GM21447 (cell line): Measurements from ENCODE around the gene CEMP1.
"Not testable (repeated sequence)": the region's sequence is repeated elsewhere in the genome, so short reads cannot be mapped to it uniquely, and the experiment has no call there.

ENCODE experiments used
- ATAC-seq: cut with Tn5 transposase; IDR thresholded peaks from one replicate; pipeline ENCODE4 v1.9.1; 2021; ENCODE audit not compliant: unreplicated experiment

The CEMP1 gene

DNA sequence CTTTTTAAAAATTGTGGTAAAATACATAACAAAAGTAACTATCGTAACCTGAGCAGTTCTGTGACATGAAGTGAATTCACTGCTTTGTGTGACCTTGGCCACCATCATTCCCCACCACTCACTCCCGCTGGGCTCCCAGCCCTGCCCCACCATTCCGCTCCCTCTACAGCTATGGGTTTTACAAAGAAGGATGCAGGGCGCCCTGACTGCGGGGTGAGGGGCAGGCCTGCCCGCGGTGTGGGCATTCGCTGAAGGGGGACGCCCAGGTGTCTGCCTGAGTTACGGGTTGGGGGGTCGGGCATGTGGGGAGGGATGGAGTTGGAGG lies at the start of gene CEMP1:
Gene CEMP1, minus strand, starts transcription at position 38 of the 325 bp plus-strand sequence. CDS start 335 bp downstream, outside the sequence.
- peak; percentile 2 for ATAC-seq

DNA sequence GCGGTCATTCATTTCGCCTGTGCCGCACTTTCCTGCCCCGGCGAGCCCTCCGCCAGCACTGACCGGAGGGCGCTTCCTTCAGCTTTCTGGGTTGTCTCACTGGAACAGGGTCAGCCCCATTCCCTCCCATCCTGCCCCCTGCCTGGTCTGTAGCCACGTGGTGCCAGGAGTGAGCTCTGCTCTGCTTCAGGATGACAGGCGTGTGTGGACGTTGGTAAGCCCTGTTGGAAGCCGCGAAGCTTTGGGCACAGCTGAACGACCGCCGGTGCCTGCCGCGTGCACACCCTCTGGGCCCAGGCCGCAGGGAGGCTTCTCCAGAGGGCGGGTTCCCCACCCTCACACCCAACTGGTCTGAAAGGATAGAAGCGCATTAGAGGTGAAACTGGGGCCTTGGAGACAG lies 49.6 kb upstream of the CEMP1 start:
- ATAC-seq = not testable (repeated sequence)

DNA sequence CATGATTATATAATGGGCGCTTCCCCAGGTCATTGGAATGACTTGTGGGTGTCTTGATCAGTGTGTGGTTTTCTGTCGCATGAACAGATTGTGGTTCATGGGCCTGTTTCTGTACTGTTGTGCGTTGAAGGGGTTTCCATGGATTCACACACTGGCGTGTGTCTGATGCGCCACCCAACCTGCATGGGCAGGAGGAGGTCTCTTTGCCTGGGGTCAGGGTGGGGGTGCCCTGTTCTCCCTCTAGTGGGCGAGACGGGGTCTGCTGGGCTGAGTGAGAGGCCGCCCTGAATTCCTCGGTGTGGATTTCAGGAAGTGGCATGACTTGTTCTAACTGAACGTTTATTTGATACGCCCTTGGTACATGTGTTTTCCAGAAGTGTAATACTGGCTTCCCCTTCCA lies 48.9 kb upstream of the CEMP1 start:
- not testable (repeated sequence) for ATAC-seq

GRCh38 chr16:2578905-2579304 lies 47.7 kb upstream of the CEMP1 start:
- not testable (repeated sequence) for ATAC-seq

- ATAC-seq = not testable (repeated sequence)
Observed at GRCh38 chr16:2577044-2577443, 45.8 kb upstream of the CEMP1 start.

DNA sequence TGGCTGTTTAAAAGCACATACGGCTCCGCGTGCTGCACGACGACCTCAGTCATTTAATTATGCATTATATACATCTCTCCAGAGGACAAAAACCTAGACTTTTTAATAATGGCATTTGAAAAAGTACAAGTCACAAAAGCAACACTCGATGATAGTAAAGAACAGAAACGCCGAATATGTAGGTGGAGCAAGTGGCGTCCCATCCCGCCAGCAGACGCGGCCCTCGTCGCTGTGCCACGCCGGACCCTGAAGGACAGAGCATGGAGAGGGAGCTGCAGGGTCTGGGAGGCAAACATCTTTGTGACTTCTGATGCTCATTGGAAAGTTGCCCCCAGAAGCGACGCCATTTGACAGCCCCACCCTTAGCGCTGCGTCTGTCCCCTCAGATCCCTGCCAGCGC lies 44.6 kb upstream of the CEMP1 start:
- not testable (repeated sequence) for ATAC-seq

- not testable (repeated sequence) for ATAC-seq
Observed at GRCh38 chr16:2572704-2573103, 41.5 kb upstream of the CEMP1 start.

GRCh38 chr16:2568573-2568972 lies 37.4 kb upstream of the CEMP1 start:
- ATAC-seq = not testable (repeated sequence)

GRCh38 chr16:2567506-2567905 lies 36.3 kb upstream of the CEMP1 start:
- not testable (repeated sequence) for ATAC-seq

DNA sequence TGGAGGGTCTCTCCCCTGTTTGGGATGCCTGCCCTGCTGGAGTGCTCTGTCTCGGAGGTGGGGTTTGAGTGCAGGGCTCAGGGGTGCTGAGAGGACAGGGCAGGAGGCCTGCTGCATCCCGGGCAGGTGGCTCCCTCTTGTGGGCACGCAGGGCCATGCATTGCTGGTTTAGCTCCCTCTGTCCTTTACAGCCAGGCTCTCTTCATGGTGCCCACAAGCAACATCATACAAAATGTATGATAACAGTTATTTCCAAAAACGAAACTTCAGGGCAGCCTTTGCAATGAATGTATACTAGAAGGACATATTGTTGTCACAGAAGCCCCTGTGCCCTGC lies 29.6 kb upstream of the CEMP1 start:
- peak; percentile 62 for ATAC-seq

GRCh38 chr16:2560131-2560797 lies 29.1 kb upstream of the CEMP1 start:
- ATAC-seq = peak; percentile 68

DNA sequence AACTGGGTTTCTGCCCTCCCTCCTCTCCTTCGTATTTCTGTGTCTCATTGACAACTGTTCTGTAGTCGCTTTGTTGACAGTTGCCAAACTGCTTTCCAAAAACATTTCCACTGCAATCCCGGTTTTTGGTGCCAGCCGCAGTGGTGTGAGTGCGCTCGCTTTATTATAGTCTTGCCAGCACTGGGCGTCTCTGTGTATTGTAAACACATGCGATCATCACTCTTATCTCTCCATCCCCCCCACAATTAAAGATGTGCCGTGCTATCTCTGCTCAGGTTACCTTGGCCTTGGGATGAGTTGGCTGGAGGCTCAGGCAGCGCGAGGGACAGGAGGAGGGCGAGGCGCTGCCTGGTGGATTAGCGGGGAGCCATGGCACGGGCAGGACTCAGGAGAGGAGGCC lies 25.9 kb upstream of the CEMP1 start:
- not testable (repeated sequence) for ATAC-seq

- ATAC-seq = not testable (repeated sequence)
Observed at GRCh38 chr16:2554709-2555425, 23.7 kb upstream of the CEMP1 start.

DNA sequence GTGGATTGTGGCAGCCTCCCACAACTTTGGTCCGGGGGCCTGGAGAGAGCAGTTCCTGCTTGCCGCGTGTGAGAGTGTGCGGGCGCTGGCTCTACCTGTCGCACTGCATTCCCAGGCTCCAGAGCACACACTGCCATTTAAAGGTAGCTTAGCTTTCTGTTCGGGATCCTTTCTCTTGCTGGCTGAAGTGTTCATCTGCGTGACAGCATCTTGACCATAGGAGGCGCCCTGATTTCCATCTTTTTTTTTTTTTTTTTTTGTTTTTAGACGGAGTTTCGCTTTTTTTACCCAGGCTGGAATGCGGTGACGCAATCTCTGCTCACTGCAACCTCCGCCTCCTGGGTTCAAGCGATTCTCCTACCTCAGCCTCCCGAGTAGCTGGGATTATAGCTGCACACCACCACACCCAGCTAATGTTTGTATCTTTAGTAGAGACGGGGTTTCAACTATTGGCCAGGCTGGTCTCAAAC lies 20.2 kb upstream of the CEMP1 start:
- not testable (repeated sequence) for ATAC-seq

DNA sequence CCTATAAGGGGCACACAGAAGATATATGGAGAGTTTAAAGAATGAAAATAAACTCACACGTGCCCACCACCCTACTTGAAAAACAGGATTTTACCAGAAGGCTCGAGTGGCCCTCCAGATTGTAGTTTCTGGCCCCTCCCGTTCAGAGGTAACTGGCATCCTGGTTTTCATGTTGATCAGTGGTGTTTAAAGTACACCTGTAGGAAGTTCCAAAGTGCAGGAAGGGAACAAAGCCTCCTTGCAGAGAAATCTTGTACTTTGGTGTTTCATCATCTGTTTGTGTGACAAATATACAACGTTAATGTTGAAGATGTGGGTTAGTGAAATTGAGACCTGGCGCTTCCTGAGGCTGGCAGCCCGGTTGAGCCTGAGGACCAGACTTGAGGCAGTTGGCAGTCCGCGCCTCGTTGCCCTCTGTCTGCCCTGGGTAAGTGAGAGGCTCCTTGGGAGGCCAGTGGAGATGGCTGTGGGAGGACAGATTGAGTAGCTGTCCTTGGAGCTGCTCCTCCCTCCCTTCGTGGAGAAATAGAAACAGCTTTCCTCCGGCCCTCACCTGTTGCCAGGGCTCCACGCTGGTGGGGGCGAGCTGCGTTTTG lies 19.2 kb upstream of the CEMP1 start:
- ATAC-seq = not testable (repeated sequence)

DNA sequence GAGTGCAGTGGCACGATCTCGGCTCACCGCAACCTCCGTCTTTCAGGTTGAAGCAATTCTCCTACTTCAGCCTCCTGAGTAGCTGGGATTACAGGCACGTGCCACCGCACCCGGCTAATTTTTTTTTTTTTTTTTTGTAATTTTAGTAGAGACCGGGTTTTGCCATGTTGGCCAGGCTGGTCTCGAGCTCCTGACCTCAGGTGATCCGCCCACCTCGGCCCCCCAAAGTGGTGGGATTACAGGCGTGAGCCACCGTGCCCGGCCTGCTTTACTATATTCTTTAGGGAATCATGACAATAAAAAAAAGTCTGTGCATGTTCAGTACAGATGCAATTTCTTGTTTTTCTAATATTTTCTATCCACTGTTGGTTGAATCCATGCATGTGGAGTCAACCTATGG lies 12.6 kb upstream of the CEMP1 start:
- ATAC-seq = not testable (repeated sequence)

DNA sequence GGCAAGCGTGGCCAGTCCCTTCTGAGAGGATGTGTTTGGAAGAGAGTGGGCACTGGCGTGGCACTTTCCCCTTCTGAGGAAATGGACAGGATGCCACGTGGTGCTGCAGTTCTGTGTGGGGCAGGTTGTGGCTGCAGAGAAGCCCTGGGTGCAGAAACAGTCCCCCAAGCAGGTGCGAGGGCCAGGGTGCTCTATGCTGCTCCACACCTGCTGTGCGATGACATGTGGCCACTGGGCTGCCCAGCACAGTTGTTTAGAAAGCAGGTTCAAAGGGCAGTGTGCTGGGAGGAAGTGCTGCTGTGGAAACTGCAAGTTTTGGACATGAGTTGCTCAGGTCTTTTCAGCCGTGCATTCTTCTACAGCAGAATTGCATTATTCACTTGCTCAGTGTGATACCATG lies 10.2 kb upstream of the CEMP1 start:
- ATAC-seq = not testable (repeated sequence)

DNA sequence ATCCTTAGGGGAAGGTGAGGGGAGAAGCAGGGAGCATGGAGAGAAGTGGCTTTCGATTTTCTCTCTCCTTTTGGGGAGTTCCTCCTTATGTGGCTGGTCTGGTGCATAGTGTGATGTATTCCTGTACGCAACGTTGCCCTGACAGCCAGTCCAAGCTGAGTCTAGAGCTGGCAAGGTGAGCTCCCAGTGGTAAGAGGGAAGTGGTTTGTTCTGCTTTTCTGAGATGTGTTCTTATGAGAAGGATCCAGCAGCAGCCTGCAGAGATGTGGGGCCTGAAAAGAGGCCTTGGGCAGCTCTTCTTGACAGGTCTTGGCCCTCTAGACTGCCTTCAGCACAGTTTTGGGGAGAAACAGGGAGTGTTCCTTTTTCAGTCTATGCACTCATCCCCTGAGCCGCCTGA lies 9.7 kb upstream of the CEMP1 start:
- not testable (repeated sequence) for ATAC-seq

DNA sequence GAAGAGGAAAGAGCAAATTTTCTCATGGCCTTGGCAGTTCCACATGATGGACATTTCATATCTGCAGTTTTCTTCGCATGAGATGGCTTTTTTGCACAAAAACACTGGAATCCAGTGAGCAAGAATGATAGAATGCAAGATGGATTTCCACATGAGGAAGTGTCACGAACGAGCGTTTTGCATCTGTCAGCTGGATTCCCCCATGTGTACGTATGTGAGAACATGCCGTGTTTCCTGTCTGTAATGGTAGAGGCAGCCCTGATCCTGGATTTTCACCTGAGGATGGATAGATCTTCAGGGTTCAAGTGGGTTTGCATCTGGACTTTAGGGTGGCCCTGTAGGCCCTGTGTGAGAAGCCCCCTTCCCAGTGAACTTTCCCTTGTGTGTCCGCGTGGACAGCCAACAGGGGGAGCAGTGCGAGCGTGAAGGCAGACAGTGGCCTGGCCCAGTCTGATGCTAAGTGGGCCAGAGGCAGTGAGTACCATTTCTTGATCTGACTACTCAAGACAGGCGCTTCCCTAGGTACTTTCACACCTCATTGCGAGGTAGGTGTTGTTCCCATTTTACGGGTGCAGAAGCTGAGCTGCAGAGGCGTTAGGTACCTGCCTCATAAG lies 8.7 kb upstream of the CEMP1 start:
- ATAC-seq = not testable (repeated sequence)

DNA sequence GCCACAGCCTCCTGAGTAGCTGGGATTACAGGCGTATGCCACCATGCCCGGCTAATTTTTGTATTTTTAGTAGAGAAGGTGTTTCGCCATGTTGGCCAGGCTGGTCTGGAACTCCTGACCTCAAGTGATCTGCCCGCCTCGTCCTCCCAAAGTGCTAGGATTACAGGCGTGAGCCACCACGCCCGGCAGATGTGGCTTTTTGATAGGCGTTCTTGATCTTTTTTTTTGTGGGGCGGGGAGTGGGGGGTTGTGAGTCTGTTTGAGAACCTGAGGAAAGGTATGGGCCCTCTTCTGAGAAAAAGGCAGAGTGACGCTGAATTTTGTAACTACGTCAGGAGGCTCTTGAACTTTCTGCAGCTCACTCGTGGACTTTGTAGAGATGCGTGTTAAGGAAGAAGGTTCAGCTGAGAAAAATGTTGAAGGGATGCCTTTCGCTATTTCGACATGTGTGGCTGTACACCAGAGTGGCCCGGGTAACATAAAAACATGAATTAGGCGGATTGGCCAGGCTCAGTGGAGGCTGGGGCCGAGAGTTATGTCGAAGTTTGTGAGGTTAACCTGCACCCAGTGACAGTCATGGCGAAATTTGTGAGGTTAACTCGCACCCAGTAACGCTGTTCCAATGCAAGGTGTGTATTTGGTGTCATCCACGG lies 8.1 kb upstream of the CEMP1 start:
- ATAC-seq = not testable (repeated sequence)
